Right lobe of liver (tissue), 6 donors: ENCODE data around the gene TCAIM. TPM values are rescaled to one million over a fixed set of nuclear protein-coding genes. Genes with fewer than 3 reads are reported as not detected.

Source experiments
- ATAC-seq, 4 donors: fragments of 200-7000 bp; cut with Tn5 transposase; one replicate each; pipeline ENCODE4 v1.9.1; 2020; ENCODE audit warnings: mild to moderate bottlenecking in 4 of 4, moderate library complexity in 4 of 4
- DNase-seq, 3 donors: peaks; one replicate each; pipeline ENCODE4 v3.0.0-alpha.2; 2020
- H3K27ac ChIP-seq, 3 donors: fragments of 200-600 bp; one replicate each; pipeline ENCODE4 v1.8.0; 2022
- H3K27me3 ChIP-seq, 2 donors: fragments of 200-600 bp; one replicate each; pipeline ENCODE4 v1.8.0; 2022
- H3K36me3 ChIP-seq, 4 donors: fragments of 200-600 bp; sonication (generic) in 1 of 4; one replicate each; pipeline versions ENCODE4 v1.5.1 to v1.8.0; 2017 to 2022; ENCODE audit warnings: control low read depth in 1 of 4
- H3K4me1 ChIP-seq, 4 donors: fragments of 200-600 bp; sonication (generic) in 1 of 4; one replicate each; pipeline versions ENCODE4 v1.5.1 to v1.8.0; 2017 to 2022; ENCODE audit warnings: control low read depth in 1 of 4
- H3K4me3 ChIP-seq, 3 donors: fragments of 200-600 bp; one replicate each; pipeline ENCODE4 v1.8.0; 2022
- H3K9me3 ChIP-seq, 4 donors: fragments of 200-600 bp; sonication (generic) in 1 of 4; one replicate each; pipeline versions ENCODE4 v1.5.1 to v1.8.0; 2017 to 2022; ENCODE audit warnings: control low read depth in 1 of 4
- CTCF ChIP-seq, 4 donors: fragments of 200-600 bp in 3 of 4; fragments of 450-650 bp in 1 of 4; IDR thresholded peaks; one replicate each; pipeline versions ENCODE4 v1.5.1 to v1.8.0; 2016 to 2022; ENCODE audit warnings: antibody characterized with exemption in 4 of 4, mild to moderate bottlenecking in 2 of 4
- POLR2A ChIP-seq: fragments of 450-650 bp; IDR thresholded peaks from one replicate; pipeline ENCODE4 v1.6.1; 2017; ENCODE audit warnings: antibody characterized with exemption, mild to moderate bottlenecking
- WGBS: methylation state at CpG from one replicate; pipeline ENCODE4 v1.1.6; 2018; ENCODE audit warnings: low coverage, low lambda C conversion rate; ENCODE audit not compliant: insufficient coverage; ENCODE audit errors: missing lambda C conversion rate; 5-methylcytosine and 5-hydroxymethylcytosine counted together
- intact Hi-C, 2 donors: fragments of 100-400 bp; cut with DNase I; formaldehyde crosslinking; loops; one replicate each; pipeline versions ENCODE4 v1.11.2 to v1.14.1; 2022
- total RNA-seq, 6 experiments: library from RNA; depleted of rRNA in 2 of 6; stranded (reverse); fragments of >200 nt in 2 of 6; fragmentation: NEBNext Ultra II Directional in 3 of 6; extraction: Animal tissue kit (Norgen Biotek cat#: 25700) in 3 of 6; gene quantifications; one replicate each; pipeline versions ENCODE4 v1.1.0 to v1.2.4, GENCODE V29; 2016 to 2023
- donor health status: DM: no; HTN: yes; CAD: no.
- donor health status: DM: no; HTN: no; CAD: no.
- donor health status: DM: no; HTN: no; CAD: no.
- donor health status: DM: no; HTN: yes; CAD: no.
- donor health status: DM: no; HTN: yes; CAD: no.

The TCAIM gene
- total RNA-seq, 6 experiments from 2014 or later: 37.8 to 46.4 (median 40.1) TPM

GRCh38 chr3:44297255-44297654 is 41.3 kb upstream of the TCAIM start:
- no peak for TF ChIP-seq POLR2A
- TF ChIP-seq CTCF (IDR thresholded peaks at IDR 0.05): no peak
- no peaks in the 10 kb centered on the region for H3K36me3 ChIP-seq
- no peaks in the 10 kb centered on the region for H3K4me1 ChIP-seq
- H3K9me3 ChIP-seq: no peaks in the 10 kb centered on the region
- H3K27me3 ChIP-seq: no peaks in the 10 kb centered on the region
- DNase-seq: no peak
- no peak overlapping the region for H3K27ac ChIP-seq
- H3K4me3 ChIP-seq: no peak overlapping the region
- intact Hi-C loops: no loop called here
- ATAC-seq: no peak

- Histone ChIP-seq H3K36me3 (no peaks in the 10 kb centered on the region), H3K4me1 (no peaks in the 10 kb centered on the region), H3K9me3 (no peaks in the 10 kb centered on the region), H3K4me3 (no peak overlapping the region), H3K27me3 (no peaks in the 10 kb centered on the region), H3K27ac (no peak overlapping the region)
- DNase-seq (no peak), ATAC-seq (no peak)
- intact Hi-C loops: no loop called here
- TF ChIP-seq POLR2A (no peak), CTCF (IDR thresholded peaks at IDR 0.05) (no peak)
- 79% methylated on average over 3 of the region's 3 CpGs for WGBS
Measured at GRCh38 chr3:44301746-44302145, 36.8 kb upstream of the TCAIM start.

GRCh38 chr3:44309500-44309899 is 29.1 kb upstream of the TCAIM start:
- H3K4me1 ChIP-seq: no peaks in the 10 kb centered on the region
- no peaks in the 10 kb centered on the region for H3K9me3 ChIP-seq
- intact Hi-C loops: no loop called here
- TF ChIP-seq POLR2A: no peak
- no peak for TF ChIP-seq CTCF (IDR thresholded peaks at IDR 0.05)
- H3K4me3 ChIP-seq: no peak overlapping the region
- ATAC-seq (no peak), DNase-seq (no peak)
- H3K36me3 ChIP-seq: no peaks in the 10 kb centered on the region
- H3K27ac ChIP-seq: no peak overlapping the region
- no peaks in the 10 kb centered on the region for H3K27me3 ChIP-seq

GRCh38 chr3:44318891-44319311 is 19.7 kb upstream of the TCAIM start:
- H3K27ac ChIP-seq: no peak overlapping the region
- H3K27me3 ChIP-seq: no peaks in the 10 kb centered on the region
- H3K36me3 ChIP-seq: no peaks in the 10 kb centered on the region
- intact Hi-C loops: no loop called here
- no peak for TF ChIP-seq CTCF (IDR thresholded peaks at IDR 0.05)
- TF ChIP-seq POLR2A: no peak
- peaks cover 0 to 20% (median 2%) of the 10 kb centered on the region in 4 donors for H3K4me1 ChIP-seq
- no peak overlapping the region for H3K4me3 ChIP-seq
- DNase-seq (peak in 1 of 3 donors; percentile 46), ATAC-seq (no peak)
- 66% methylated on average over 6 of the region's 8 CpGs for WGBS
- H3K9me3 ChIP-seq: no peaks in the 10 kb centered on the region

GRCh38 chr3:44321335-44321734 is 17.2 kb upstream of the TCAIM start:
- no peak for DNase-seq
- WGBS: 17% methylated on average over 3 of the region's 3 CpGs
- Histone ChIP-seq H3K27ac (no peak overlapping the region), H3K4me3 (no peak overlapping the region), H3K27me3 (no peaks in the 10 kb centered on the region), H3K4me1 (peaks cover 0 to 20% (median 2%) of the 10 kb centered on the region in 4 donors), H3K9me3 (no peaks in the 10 kb centered on the region), H3K36me3 (no peaks in the 10 kb centered on the region)
- intact Hi-C loops: no loop called here
- peak; percentile 63 to 84 (median 83) for ATAC-seq
- no peak for TF ChIP-seq POLR2A
- no peak for TF ChIP-seq CTCF (IDR thresholded peaks at IDR 0.05)
